ACC112 (cell line): ENCODE measurements around the gene SLC49A3.
"Not testable (repeated sequence)": the region's sequence is repeated elsewhere in the genome, so short reads cannot be mapped to it uniquely, and the experiment has no call there.

Experiments
- H2AFZ ChIP-seq: fragments of 200-600 bp; sonication (generic); one replicate; pipeline ENCODE4 v1.6.0; 2017; ENCODE audit warnings: antibody characterized with exemption, low read length; ENCODE audit not compliant: unreplicated experiment
- H3K27ac ChIP-seq: fragments of 200-600 bp; sonication (generic); 2 replicates; pipeline ENCODE4 v1.5.1; 2014; ENCODE audit warnings: low read depth, mild to moderate bottlenecking, antibody characterized with exemption, low read length, moderate library complexity
- H3K27me3 ChIP-seq: fragments of 200-600 bp; sonication (generic); 2 replicates; pipeline ENCODE4 v1.6.1; 2014; ENCODE audit warnings: mild to moderate bottlenecking, antibody characterized with exemption, low read length, moderate library complexity, mixed read lengths; ENCODE audit not compliant: insufficient read depth
- H3K36me3 ChIP-seq: fragments of 200-600 bp; sonication (generic); 2 replicates; pipeline ENCODE4 v1.6.1; 2016; ENCODE audit warnings: mild to moderate bottlenecking, antibody characterized with exemption, low read length, moderate library complexity, mixed read lengths; ENCODE audit not compliant: insufficient read depth
- H3K4me1 ChIP-seq: fragments of 200-600 bp; sonication (generic); one replicate; pipeline ENCODE4 v1.6.1; 2016; ENCODE audit warnings: low read length, mixed read lengths; ENCODE audit not compliant: insufficient read depth, unreplicated experiment, control insufficient read depth
- H3K4me3 ChIP-seq: fragments of 200-600 bp; sonication (generic); 2 replicates; pipeline ENCODE4 v1.5.1; 2014; ENCODE audit warnings: mild to moderate bottlenecking, low read depth, low read length
- H3K79me2 ChIP-seq: fragments of 200-600 bp; sonication (generic); one replicate; pipeline ENCODE4 v1.6.0; 2016; ENCODE audit warnings: low read length; ENCODE audit not compliant: control insufficient read depth, unreplicated experiment, insufficient read depth

The SLC49A3 gene

DNA sequence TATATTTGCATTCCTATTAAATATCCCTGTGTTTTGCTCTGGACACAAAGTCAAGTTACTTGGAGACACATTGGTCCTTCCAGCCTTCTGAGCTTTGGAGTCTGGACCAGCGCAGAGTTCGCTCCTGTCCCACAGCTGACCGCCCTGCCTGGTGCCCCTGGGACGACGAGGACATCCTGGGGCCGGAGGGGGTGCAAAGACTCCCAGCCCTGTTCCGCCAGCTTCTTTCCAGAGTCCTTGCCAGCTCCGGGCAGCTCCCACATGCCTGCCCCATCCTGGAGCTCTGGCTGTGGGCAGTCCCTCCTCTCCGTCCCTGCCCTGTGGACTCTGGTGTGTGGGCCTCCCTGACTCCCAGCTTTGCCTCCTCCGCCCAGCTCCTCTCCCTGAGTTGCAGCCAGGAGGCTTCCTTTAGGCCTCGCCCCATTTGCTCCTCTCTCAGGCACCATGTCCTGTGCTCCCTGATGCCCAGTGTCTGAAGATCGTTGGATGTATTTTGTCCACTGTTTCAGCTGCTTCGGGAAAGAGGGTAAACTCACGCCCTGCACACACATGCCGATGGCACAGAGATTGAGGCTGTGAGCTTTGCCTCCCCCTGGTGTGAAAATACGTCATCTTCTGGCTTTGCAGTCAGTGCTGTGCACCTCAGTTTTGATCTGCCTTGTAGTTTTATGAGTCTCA lies 11.8 kb upstream of the SLC49A3 start:
- Histone ChIP-seq H3K36me3 (no peaks in the 10 kb centered on the region), H3K79me2 (no peaks in the 10 kb centered on the region), H3K27ac (no peak overlapping the region), H3K27me3 (no peaks in the 10 kb centered on the region), H3K4me1 (peaks cover 7% of the 10 kb centered on the region), H3K4me3 (no peak overlapping the region), H2AFZ (no peak overlapping the region)

DNA sequence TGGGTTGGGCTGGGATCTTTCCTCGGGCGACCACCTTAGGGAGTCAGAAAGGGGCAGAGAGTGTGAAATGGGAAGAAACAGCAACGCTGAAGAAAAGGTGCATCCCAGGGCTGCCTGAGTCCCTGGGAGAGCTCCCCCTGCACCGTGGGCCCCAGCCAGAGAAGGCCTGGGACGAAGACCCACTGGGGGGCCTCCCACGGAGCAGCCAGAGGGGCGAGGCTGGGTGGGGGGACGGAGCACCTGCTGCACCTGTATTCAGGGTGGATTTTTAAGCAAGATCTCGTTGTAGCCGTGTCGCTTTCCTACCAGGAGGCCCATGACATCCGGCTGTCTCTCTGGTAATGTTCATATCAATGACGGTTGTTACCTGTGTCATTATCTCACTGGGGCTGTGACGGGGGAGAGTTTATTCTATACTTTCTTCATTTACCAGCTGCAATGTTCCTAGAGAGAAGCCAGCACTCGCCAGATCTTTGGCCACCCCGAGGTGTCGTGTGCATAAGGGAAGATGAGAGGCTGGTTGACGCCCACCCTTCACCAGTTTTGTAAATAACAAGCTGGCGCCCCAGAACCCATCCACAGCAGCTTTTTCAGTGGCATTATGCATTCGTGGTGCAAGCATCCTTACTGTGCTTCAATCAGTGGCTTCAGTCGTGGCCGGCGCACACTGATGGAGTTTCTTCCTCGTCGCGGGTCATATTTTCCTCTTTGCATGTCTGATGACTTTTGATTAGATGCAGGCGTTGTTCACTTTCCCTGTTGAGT lies 11.0 kb upstream of the SLC49A3 start:
- Histone ChIP-seq H3K4me1 (peaks cover 7% of the 10 kb centered on the region), H3K79me2 (no peaks in the 10 kb centered on the region), H3K4me3 (no peak overlapping the region), H3K27me3 (no peaks in the 10 kb centered on the region), H3K27ac (peak overlapping the region; percentile 65), H3K36me3 (no peaks in the 10 kb centered on the region), H2AFZ (no peak overlapping the region)

- H2AFZ ChIP-seq, H3K79me2 ChIP-seq, H3K36me3 ChIP-seq, H3K27me3 ChIP-seq, H3K4me1 ChIP-seq, H3K4me3 ChIP-seq, H3K27ac ChIP-seq: not testable (repeated sequence)
Measured at GRCh38 chr4:694341-694940, 5.5 kb upstream of the SLC49A3 start.

DNA sequence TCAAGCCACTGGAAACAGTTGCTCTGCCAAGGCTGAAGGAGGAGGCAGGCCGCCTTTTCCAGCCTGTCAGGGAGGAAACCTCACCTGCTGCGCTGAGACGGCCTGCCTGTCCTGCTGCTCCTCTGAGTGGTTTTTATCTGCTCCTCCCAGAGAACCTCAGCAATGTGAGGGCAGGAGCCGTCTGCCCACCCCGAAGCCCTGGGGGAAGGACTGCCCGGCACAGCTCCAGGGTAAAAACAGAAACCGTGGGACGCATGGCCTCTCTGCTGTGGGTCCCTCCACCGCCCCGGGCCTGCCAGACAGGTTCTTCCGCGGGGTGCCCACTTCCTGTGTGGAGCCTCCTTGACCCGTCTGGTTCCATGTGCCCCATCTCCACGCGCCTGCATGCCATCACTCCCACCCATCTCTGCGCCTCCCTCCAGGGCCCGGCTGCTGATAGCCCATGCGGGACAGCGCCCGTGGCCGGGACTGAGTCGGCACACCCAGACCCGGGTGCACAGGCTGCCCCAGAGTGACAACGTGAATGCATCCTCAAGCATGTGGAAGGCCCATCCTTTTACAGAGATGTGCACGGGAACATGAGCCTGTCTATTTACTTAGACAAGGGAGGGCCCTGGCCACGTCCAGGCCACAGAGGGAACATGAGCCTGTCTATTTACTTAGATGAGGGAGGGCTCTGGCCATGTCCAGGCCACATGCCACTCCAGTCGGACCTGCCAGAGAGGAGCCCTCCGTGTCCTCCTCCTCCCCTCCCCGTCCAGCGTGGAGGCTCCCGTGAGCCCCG lies 4.0 kb upstream of the SLC49A3 start:
- no peak overlapping the region for H3K27ac ChIP-seq
- no peak overlapping the region for H2AFZ ChIP-seq

GRCh38 chr4:689723-690122 lies 772 bp upstream of the SLC49A3 start:
- H2AFZ ChIP-seq, result peak overlapping the region; percentile 72
- H3K36me3 ChIP-seq, result no peaks in the 10 kb centered on the region
- H3K4me1 ChIP-seq, result peaks cover 31% of the 10 kb centered on the region
- peaks cover 6% of the 10 kb centered on the region for H3K79me2 ChIP-seq
- no peaks in the 10 kb centered on the region for H3K27me3 ChIP-seq
- H3K4me3 ChIP-seq, result peak overlapping the region; percentile 79
- peak overlapping the region; percentile 75; the same call in 1 of the 2 replicates for H3K27ac ChIP-seq

More for the DNA sequence above, 4.0 kb upstream of the SLC49A3 start:
- Histone ChIP-seq H3K36me3 (no peaks in the 10 kb centered on the region), H3K27me3 (no peaks in the 10 kb centered on the region), H3K4me1 (peaks cover 19% of the 10 kb centered on the region), H3K79me2 (peaks cover 6% of the 10 kb centered on the region), H3K4me3 (no peak overlapping the region)

DNA sequence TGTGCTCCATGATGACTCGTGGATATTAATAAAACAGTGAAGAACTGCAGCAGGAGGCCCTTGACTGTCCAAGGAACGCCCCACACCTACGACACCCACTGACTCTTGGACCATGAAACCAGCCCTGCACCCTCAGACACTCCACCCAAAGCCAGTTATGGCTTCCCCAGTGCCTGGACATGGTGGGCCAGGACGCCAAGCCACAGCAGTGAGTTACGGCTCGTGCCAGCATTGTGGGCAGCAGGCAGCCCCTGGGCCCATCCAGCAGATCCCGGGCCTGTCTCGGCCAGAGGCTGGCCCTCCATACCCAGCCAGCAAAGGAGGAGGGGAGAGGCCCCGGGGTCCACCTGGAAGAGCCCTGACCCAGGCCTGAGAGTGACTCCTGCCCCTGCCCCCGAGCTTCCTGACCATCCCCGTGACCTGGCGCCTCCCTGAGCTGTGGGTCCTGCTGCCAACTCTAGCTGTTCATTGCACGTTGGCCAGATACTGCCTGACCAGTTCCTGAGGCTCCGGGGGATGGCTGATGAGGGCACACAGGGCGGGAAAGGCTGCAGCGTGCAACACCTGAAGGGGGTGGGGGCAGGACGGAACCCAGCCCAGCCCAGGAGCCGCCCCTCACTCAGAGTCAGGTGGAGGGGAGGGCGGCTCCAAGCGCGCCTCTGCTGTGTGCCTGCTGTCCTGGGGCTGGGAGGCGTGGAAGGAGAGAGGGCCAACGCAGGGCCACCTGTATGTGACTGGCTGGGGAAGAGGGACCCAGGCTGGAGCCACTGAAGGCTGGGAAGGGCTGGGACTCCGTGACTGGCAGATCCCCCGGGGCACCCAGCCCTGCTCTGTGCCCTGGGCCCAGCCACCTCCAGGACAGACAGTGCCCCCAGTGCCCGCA lies 739 bp downstream of the SLC49A3 start:
- H3K4me1 ChIP-seq, result peaks cover 31% of the 10 kb centered on the region
- peak overlapping the region; percentile 72 for H2AFZ ChIP-seq
- H3K27me3 ChIP-seq, result no peaks in the 10 kb centered on the region
- H3K36me3 ChIP-seq, result no peaks in the 10 kb centered on the region
- H3K79me2 ChIP-seq, result peaks cover 6% of the 10 kb centered on the region
- H3K4me3 ChIP-seq, result peak overlapping the region; percentile 79
- H3K27ac ChIP-seq, result peak overlapping the region; percentile 75

GRCh38 chr4:687048-687970 lies 1.6 kb downstream of the SLC49A3 start:
- peak overlapping the region; percentile 79 for H3K4me3 ChIP-seq
- H3K27me3 ChIP-seq, result no peaks in the 10 kb centered on the region
- H3K36me3 ChIP-seq, result no peaks in the 10 kb centered on the region
- peaks cover 6% of the 10 kb centered on the region for H3K79me2 ChIP-seq
- H2AFZ ChIP-seq, result no peak overlapping the region
- H3K27ac ChIP-seq, result peak overlapping the region; percentile 75
- peaks cover 31% of the 10 kb centered on the region for H3K4me1 ChIP-seq

DNA sequence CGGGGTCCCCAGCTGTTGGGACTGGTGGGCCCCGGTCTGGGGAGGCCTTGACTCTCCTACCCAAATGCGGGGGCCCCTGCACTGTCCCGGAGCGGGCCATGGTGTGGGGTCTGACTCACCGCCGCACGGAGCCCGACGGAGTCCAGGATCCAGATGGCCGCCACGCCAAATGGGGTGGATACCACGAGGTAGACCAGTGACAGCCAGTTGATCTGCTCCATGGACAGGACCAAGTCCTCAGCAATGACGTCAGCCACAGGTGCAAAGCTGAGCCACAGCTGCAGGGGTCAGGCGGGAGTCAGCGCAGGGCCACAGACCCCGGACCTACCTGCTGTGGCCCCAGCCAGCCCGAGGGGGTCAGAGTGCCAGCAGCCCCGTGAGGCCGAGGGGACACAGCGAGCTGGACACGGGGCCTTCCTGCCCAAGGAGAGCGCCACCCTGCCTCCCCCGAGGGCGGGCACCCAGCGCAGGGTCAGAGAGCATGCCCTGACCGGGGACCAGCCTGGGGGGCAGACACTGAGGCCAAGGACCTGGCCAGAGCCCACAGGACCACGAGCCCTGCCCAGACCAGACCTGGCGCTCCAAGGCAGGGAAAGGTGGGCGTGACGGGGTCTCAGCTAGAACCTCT lies 2.4 kb downstream of the SLC49A3 start:
- H2AFZ ChIP-seq, result no peak overlapping the region
- peaks cover 31% of the 10 kb centered on the region for H3K4me1 ChIP-seq
- no peaks in the 10 kb centered on the region for H3K36me3 ChIP-seq
- H3K27me3 ChIP-seq, result no peaks in the 10 kb centered on the region
- no peak overlapping the region for H3K27ac ChIP-seq
- peaks cover 6% of the 10 kb centered on the region for H3K79me2 ChIP-seq
- H3K4me3 ChIP-seq, result no peak overlapping the region
